GM12878 (cell line): ENCODE measurements around the gene GAS2L2.

Experiments
- FOXM1 ChIP-seq: IDR thresholded peaks from 2 replicates; pipeline ENCODE4 v1.6.1; 2012; ENCODE audit warnings: low read depth, mild to moderate bottlenecking, inconsistent platforms, low read length, moderate library complexity
- JUND ChIP-seq: IDR thresholded peaks from 2 replicates; pipeline ENCODE4 v1.6.1; 2012; ENCODE audit warnings: low read depth, mild to moderate bottlenecking, low read length, improper control_type of control experiment, moderate library complexity
- RFX5 ChIP-seq: IDR thresholded peaks from 2 replicates; pipeline ENCODE4 v1.6.1; 2011; ENCODE audit warnings: low read depth, low read length, improper control_type of control experiment
- SUZ12 ChIP-seq: fragments of 200-600 bp; sonication (generic); IDR thresholded peaks from one replicate; pipeline ENCODE4 v1.6.1; 2018; ENCODE audit warnings: antibody characterized with exemption, mild to moderate bottlenecking; ENCODE audit not compliant: unreplicated experiment

GRCh38 chr17:35708951-35709350, 44.1 kb downstream of the GAS2L2 start:
- no peak for TF ChIP-seq RFX5
- TF ChIP-seq FOXM1, result no peak
- TF ChIP-seq SUZ12, result no peak
- TF ChIP-seq JUND, result no peak
